ENCODE data around the gene BLM. TPM values are rescaled to one million over a fixed set of nuclear protein-coding genes. Genes with fewer than 3 reads are reported as not detected.
A peak's percentile ranks its signal among the peaks of the same experiment; 100 is the strongest.

BLM gene
- total and polyA plus RNA-seq, 2 of the 13 experiments (the other 11 are each of a cell fraction or from before 2014, with no cell fraction given) = 5.1 to 11.8 TPM

DNA sequence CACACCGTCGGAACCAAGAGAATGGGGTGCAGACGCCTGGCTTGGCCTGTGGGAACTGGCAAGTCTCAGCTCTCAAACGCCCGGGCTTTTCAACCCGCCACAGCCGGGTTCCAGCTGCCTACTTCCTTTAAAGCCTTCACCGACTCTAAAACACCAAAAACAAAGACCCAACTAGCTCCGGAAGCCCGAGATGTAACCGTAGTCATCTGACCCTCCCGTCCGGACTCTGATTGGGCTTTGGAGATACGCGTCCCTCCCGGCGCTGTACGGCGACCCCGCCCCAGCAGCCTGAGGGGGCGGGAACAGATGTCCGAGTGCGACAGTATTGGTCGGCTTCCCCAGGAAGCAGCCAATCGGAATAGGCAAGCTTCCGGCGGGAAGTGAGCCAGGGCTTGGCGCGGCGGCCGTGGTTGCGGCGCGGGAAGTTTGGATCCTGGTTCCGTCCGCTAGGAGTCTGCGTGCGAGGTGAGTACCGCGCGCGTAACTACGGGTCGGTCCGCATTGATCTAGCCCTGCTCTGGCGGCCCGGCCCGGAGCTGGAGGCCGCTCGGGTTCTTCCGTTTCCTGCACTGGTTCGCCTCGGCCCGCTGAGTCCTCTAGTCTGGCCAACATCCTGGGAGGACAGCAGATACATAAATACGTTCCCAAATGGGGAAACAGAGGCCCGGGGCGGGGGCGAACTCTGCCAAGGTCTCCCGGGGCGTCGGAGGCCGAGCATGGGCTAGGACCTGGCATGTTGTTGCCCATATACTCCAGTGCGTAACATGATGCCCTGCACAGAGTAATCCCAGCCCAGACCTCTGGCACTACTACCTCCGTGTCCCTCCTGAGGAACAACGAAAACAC, at the start of gene BLM (continued):
- TF ChIP-seq PHF5A (CRISPR knock-in tag; IDR thresholded peaks at IDR 0.05; ENCODE audit: low read depth, unreplicated experiment) (no peak), KDM4B (CRISPR knock-in tag; IDR thresholded peaks at IDR 0.05) (no peak), ZNF414 (CRISPR knock-in tag; IDR thresholded peaks at IDR 0.05) (no peak), ZNF605 (CRISPR knock-in tag; IDR thresholded peaks at IDR 0.05) (peak; percentile 66), AKAP8 (CRISPR knock-in tag; IDR thresholded peaks at IDR 0.05) (no peak), ZNF12 (CRISPR knock-in tag; IDR thresholded peaks at IDR 0.05) (no peak), ZFP41 (CRISPR knock-in tag; IDR thresholded peaks at IDR 0.05; ENCODE audit: borderline replicate concordance) (no peak), RXRA (CRISPR knock-in tag; IDR thresholded peaks at IDR 0.05) (no peak), NCOR1 (IDR thresholded peaks at IDR 0.05; ENCODE audit: borderline replicate concordance, low read length) (peak; percentile 42; the same call in 1 of the 2 replicates), ZBTB33 (CRISPR knock-in tag; IDR thresholded peaks at IDR 0.05) (no peak), PAF1 (CRISPR knock-in tag; IDR thresholded peaks at IDR 0.05) (no peak), POGZ (CRISPR knock-in tag; IDR thresholded peaks at IDR 0.05) (peak; percentile 72), ZFAT (CRISPR knock-in tag; conservative IDR thresholded peaks at IDR 0.05) (no peak), MTF1 (CRISPR knock-in tag; IDR thresholded peaks at IDR 0.05) (no peak), PHB2 (IDR thresholded peaks at IDR 0.05; ENCODE audit: partially characterized antibody) (no peak), HNRNPH1 (optimal IDR thresholded peaks at IDR 0.05; ENCODE audit: low read depth, low read length) (no peak), CSRNP2 (CRISPR knock-in tag; conservative IDR thresholded peaks at IDR 0.05; ENCODE audit: low read depth) (no peak), CEBPB (IDR thresholded peaks at IDR 0.05; ENCODE audit: borderline replicate concordance, low read depth, low read length) (no peak), ZNF674 (CRISPR knock-in tag; IDR thresholded peaks at IDR 0.05; ENCODE audit: low read depth) (no peak), KLF12 (CRISPR knock-in tag; IDR thresholded peaks at IDR 0.05; ENCODE audit: borderline replicate concordance) (no peak; the same call in 1 of the 2 replicates), ZNF251 (CRISPR knock-in tag; IDR thresholded peaks at IDR 0.05) (no peak), EED (CRISPR knock-in tag; IDR thresholded peaks at IDR 0.05) (no peak), DMAP1 (CRISPR knock-in tag; IDR thresholded peaks at IDR 0.05) (peak; percentile 74; the same call in 1 of the 2 replicates), NAIF1 (CRISPR knock-in tag; IDR thresholded peaks at IDR 0.05; ENCODE audit: borderline replicate concordance) (no peak), TMF1 (CRISPR knock-in tag; IDR thresholded peaks at IDR 0.05; ENCODE audit: low read depth) (peak; percentile 97), ZNF552 (CRISPR knock-in tag; IDR thresholded peaks at IDR 0.05; ENCODE audit: borderline replicate concordance) (no peak)
- TF ChIP-seq, protein P1, sequence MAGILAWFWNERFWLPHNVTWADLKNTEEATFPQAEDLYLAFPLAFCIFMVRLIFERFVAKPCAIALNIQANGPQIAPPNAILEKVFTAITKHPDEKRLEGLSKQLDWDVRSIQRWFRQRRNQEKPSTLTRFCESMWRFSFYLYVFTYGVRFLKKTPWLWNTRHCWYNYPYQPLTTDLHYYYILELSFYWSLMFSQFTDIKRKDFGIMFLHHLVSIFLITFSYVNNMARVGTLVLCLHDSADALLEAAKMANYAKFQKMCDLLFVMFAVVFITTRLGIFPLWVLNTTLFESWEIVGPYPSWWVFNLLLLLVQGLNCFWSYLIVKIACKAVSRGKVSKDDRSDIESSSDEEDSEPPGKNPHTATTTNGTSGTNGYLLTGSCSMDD (CRISPR knock-in tag; IDR thresholded peaks at IDR 0.05) = no peak

Measured in HepG2 (cell line).